GM19351 (cell line): ENCODE measurements around the gene FRMPD3.
"Not testable (repeated sequence)": the region's sequence is repeated elsewhere in the genome, so short reads cannot be mapped to it uniquely, and the experiment has no call there.

Experiments used
- ATAC-seq: cut with Tn5 transposase; IDR thresholded peaks from one replicate; pipeline ENCODE4 v1.9.1; 2021; ENCODE audit warnings: mild to moderate bottlenecking, moderate library complexity; ENCODE audit not compliant: unreplicated experiment

The FRMPD3 gene

DNA sequence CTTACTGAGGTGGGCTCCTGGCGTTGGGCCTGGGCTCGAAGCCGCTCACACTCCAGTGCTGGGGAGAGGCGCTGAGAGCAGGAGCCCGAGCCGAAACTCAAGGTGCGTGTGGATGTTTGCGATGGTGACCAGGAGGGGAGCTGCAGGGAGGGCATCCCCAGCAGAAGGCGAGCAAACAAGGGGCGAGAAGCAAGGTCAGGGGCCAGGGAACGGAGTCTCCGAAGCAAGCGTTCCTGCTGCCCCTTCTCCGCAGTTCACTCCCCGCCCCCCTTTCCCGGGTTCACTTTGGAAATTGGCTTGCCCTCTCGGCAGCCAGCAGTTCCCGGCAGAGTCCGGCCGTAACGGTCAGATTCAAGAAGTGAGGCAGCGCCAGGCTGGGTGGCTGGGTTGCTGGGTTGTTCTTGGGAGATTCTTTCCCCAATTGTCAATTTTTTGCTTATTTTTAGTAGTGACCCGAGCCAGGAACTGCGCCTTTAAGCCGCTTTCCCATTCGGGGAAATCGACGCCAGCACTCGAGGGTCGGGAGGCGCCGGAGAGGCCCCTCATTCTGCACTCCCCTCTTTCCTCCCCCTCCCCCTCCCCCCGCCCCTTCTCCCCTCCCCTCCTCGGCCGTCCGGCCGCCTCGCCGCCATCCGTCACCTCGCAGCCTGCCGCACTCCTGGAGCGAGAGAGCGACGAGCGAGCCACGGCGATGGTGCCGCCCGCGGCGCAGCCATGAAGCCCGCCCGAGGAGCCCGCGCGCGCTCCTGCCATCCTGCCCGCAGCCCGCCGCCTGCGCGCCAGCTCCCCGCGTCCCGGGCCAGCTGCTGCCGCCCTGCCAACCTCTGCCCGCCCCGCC is at the start of gene FRMPD3:
FRMPD3 (plus strand) TSS at position 655 of the 838 bp plus-strand sequence. CDS start 76,937 bp downstream, outside the sequence.
- peak; percentile 38 for ATAC-seq

DNA sequence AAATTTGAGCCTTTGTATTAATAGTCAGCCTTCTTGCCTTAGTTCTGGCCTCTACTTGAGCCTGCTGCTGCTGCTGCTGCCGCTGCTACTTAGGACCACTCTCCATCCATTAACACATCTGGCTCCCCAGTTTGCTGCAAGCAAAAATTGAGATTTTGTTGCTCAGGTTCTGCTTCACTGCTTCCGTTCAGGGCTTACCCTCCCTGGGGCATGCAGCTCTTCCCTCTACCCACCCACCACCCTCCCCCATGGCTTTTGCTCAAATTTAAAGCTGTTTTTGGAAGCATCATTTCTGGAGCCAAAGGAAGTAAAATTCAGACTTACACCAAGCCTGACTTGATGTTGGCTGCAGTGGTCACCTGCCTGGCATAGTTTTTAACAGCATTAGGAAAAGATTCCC is 28.9 kb upstream of the FRMPD3 start:
- ATAC-seq, result no peak

DNA sequence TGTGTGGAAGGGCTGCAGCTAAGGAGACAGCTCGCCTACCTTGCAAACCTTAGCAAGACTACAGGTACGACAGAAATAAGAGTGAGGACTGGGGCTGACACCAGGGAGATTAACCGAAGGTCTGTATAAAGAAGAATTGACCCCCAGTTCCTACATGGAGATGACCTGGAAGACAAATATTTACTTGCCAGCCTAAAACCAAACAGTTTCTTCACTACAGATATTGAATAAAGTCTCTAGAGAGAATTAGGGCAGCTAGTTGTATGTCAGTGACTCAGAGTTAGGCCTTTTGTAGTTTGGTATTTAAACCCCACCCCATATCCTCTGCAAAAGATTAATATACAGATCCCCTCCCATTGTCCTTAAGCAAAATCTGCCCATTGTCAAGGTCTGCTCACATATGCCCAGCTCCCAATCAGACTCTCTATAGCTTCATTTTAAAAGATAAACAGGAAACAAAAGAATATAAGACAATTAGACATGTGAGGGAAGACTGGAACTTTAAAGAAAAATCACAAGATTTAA is 28.1 kb upstream of the FRMPD3 start:
- no peak for ATAC-seq

DNA sequence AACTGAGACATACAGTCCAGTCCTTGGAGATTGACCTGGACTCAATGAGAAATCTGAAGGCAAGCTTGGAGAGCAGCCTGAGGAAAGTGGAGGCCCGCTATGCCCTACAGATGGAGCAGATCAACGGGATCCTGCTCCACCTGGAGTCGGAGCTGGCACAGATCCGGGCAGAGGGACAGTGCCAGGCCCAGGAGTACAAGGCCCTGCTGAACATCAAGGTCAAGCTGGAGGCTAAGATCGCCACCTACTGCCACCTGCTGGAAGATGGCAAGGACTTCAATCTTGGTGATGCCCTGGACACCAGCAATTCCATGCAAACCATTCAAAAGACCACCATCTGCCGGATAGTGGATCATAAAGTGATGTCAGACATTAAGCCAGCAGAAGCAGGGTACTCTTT is 20.4 kb upstream of the FRMPD3 start:
- no peak for ATAC-seq

DNA sequence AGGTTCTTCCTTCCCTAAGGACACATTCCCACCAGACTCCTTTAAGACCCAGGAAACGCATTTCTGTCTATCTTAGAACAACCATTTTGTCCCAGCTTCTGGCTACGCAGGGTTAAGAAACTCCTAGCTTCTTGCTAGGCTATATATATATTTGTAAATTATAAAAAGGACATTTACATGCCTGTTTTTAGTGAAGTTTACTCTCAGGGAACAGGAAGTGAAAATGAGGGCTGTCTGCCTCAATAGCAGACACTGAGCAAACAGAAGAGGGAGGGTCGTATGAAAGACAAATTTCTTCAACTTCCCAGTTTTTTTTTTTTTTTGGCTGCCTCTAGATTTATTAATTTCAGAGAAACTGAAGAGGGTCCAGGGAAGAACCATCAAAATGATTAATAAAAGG is 9.3 kb upstream of the FRMPD3 start:
- ATAC-seq, result peak; percentile 49

DNA sequence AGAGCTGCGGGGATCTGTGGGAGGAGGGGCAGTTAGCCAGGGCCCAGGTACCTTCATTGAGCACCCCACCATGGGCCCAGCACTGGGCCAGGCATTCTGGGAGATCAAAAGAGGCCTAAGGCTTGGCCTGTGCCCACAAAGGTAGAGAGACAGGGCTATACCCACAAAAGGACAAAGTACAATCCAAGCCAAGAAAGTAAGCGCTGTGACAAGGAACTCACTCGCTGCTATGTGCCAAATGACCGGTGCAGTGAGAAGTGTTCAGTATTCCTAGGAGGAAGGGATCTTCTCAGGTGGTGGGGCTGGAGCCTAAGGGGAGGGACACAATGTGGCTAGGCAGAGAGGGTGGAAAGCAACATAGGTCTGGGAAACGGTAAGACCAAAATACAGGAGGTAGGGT is 8.8 kb upstream of the FRMPD3 start:
- peak; percentile 8 for ATAC-seq

DNA sequence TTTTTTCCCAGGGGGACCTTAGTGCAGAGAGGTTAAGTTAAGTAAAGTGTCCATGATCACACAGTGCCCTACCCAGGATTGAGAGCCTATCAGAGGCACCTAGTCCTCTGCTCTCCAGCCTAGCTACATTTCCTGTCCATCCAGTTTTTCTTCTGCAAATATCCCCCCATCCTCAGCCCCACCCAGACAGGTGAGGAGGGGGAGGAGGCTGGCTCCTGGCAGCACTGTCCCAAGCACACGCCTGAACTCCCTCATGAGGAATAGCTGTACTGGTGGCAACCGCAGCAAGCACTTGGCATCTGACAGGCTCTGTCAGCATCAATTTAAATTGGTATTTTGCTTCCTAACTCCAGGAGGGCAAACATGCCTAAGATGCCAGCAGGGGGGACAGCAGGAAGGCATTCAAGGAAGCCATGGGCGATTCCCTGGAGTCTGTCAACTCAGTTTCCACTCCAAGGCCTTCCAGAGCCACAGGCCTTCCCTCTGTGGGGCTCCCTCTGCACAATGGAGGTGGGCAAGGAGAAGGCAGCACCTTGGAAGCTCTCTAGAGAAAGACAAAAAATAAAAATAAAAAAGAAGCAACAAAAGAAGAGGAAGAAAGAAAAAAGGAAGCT is 6.4 kb upstream of the FRMPD3 start:
- ATAC-seq, result no peak

DNA sequence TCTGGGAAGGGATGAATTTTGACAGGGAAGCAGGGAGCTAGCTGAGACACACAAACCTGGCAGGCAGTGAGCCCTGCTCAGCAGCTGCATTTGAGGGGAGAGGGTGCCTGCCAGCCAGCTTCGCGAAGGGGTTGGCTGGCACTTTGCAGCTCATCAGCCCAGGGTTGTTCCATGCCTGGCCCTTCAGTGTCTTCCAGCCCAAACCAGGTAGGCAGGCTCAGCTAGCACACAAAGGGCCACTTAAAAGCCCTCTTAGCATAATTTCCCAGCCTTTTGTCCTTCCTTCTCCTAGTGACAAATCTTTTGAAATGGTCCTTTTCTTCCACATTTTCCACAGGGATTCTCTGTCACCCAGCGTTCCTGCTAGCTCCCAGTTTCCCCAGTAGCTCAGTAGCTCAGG is 4.3 kb upstream of the FRMPD3 start:
- ATAC-seq, result no peak

DNA sequence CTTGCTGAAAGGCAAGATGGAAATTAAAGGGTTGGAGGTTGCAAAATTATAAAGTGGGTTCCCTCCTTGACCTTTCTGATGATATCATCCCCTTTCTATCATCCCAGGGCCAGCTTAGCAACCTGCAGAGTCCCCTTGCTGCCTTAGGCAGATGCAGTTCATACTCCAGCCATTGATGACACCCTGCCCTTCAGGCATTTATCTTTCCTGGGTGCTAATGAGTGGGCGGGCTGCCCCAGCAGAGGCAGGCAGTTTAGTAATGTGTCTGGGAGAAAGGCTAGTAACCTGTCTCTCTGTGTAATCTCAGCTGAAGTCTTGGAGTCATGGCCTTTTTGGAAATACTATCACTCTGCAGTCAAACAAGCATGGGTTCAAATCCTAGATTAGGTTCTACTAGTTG is 3.8 kb upstream of the FRMPD3 start:
- no peak for ATAC-seq

DNA sequence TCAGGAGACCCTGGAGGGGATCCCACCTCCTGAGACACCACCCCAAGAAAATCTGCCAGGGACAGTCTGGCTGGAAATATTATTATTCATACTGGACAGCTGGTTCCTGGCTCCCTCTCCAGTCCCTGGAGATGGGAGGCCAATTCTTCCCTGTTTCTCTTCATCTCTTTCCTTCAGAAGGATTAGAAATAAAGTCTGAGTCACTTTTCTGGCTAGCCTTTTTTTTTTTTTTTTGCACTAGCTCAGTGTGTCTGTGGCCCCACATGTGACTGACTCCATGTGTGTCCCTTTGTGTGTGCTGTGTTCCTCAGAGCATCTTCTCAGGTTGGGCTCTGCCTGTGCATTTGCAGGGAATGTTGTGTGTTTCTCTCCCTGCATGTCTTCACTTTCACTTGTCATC is 1.8 kb upstream of the FRMPD3 start:
- ATAC-seq, result no peak

DNA sequence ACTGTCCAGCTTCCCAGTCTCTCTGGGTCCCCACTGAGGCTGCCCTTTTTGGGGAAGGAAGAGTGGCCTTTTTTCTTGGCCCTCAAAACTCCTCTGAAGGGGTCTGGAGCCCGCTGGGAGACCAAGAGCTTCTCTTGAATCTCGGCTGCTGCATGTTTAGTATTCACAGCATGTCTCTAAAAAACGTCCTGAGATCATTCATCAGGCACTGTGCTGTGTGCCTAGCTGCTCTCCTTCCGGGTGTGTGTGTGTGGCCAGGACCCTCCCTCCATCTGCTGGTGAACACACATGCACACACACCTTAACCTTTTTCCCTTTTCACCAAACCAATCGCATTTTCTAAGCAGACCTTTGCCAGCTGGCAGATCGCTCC is 841 bp upstream of the FRMPD3 start:
- ATAC-seq, result peak; percentile 6

DNA sequence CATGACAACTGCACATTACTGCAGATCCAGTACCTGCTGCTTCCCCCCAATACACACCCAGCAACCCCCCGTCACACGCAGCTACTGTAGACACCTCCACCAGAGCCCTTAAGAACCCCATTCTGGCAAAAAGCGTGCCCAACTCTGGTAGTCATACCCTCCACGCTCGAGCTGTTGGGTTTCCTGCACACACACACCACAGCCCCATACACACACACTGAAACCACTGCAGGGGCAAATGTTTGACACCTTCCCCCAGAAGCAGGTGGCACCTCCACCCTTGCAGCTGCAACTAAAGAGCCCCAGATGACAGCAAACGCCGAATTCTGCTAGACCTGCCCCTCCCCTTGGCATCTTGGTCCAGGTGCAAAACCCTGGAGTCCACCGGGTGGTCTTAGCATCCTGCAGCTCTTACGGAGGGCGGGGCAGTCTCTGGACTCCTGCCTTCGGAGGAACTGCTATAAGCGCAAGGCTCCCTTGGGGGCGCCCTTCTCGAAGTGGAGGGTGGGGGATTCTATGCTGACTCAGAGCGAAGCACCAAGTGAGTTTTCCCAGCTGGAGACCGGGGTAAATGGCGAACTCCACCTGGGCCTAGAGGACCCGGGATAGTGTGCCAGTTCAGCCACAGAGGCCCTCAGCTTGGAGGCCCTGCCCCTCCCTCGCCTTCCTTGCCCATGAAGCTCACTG is 1.5 kb downstream of the FRMPD3 start:
- ATAC-seq, result no peak

DNA sequence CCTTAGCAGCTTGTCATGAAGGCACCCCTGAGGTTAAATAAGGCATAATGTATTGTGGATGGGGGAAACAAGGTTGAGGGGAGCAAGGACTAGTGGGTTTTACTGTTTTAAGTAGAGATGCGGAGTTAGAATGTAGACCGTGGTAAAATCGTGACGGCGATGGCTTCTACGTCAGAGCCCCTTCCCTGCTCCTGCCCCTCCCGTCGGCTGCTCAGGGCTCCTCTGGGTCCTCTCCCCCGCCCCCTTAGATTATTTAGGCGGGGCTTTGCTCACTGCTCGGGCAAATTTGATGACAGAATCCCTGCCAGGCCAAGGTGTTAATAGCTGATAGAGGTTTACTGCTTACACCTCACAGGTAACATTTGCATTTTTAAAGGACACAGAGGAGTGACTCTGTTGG is 2.3 kb downstream of the FRMPD3 start:
- ATAC-seq, result no peak

DNA sequence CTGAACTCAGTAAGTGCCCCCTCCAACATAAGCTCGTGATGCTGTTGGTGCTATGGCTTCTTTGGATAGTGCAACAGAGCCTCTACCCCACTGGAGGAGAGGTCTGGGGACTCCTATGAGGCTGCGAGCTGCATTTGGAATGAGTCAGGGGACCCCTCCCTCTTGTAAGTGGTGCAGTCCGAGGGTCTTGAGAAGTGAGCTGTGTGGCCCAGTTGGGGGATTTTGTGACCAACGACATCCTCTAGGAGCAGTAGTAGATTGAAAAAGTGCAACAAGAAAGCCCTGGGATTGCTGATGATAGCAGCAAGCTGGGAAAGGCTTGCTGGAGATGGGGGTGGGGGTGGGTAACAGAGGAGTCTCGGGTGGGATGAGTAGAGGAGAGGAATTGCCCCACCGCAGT is 3.1 kb downstream of the FRMPD3 start:
- no peak for ATAC-seq

DNA sequence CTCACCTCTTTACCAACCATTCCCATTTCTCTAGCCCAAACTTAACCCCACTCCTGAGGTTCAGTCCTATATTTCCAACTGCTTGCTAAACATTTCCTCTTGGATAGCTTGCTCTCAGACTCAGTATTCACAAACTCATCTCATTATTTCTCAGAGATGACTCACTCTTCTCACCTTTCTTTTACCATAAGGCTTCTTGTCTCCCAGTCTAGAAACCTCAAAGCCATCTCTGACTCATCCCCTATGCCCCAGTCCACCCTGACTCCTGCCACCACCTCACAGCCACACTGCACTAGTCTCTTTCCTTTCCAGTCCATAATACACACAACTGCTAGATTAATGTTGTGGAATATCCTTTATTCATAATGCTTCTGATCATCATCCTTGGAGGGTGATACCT is 4.8 kb downstream of the FRMPD3 start:
- ATAC-seq, result peak; percentile 87

DNA sequence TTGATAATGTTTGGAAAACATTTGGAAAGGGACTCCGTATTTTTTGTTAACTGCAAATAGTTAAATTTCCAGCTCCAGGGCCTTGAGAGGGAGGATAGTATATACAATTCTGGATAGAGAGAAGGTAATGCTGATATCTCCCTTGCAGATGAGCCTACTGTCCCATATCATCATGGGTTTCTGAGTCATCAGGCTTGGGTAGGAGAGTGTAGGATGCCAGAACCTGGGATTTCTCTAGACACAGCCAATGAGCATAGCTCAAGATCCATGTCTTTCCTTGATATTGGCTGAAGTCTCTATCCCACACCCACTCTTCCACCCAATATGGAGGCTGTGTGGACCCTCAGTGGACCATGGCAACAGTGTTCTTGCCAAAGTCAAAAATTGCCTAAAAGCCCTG is 7.8 kb downstream of the FRMPD3 start:
- no peak for ATAC-seq

DNA sequence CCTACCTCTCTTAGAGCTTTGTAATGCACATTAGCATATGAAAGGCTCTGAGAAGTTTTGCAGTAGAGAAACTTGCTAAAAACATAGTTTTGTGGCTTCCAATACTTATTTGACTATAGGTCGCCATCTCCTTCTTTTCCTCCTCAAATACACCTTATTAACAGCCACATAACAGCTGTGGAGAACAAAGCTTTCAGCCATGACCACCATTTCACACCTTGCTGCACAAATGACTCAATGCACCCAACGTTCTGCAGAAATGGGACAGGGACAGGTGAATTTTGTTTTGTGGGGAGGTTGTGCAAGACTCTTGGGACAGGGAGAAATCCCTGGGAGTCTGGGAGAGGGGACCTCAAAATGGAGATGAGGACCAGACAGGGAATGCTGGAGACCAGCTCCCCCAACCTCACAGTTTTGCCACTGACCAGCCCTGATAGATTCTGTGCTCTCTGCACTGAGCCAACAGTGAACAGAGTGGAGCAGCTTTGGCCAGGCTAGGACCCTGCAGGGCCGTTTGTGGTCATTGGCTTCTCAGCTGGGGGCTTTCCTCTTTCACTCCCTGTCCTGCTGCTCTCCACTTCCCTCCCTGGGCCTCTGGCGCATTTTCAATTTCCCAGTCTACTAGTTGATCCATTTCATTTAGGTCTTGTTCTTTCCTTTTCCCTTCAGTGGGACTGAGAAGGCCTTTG is 16.6 kb downstream of the FRMPD3 start:
- ATAC-seq, result peak; percentile 84

DNA sequence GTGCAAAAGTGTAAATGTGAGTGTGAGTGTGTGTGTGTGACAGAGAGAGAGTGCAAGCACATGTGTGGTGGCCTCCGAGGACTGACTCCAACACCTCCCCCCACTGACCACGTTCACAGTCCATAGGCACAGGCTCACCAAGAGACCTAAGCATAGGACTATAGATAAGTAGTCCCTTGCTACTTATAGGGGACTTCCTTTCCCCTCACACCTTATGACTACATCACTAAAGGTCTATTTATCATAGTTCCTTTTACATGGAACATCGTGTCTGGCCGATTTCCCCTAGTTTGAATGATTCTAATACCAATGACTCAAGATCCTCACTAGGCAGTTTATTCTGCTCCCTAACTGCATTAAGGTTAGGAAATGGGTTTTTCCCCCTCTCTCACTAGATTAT is 17.8 kb downstream of the FRMPD3 start:
- ATAC-seq, result no peak

DNA sequence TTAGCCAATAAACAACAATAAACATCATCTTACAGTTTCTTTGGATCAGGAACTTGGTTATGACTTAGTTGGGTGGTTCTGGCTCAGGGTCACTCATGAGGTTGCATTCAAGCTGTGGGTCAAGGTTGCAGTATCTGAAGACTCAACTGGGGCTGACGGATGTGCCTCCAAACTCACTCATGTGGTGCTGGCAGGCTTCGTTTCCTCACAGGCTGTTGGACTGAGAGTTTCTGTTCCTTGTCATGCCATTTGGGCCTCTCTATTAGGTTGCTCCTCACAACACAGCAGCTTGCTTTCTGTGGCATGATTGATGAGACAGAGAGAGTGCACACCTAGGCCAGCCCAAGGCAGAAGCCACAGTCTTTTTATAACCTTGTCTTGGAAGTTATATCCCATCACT is 20.7 kb downstream of the FRMPD3 start:
- ATAC-seq, result peak; percentile 42

DNA sequence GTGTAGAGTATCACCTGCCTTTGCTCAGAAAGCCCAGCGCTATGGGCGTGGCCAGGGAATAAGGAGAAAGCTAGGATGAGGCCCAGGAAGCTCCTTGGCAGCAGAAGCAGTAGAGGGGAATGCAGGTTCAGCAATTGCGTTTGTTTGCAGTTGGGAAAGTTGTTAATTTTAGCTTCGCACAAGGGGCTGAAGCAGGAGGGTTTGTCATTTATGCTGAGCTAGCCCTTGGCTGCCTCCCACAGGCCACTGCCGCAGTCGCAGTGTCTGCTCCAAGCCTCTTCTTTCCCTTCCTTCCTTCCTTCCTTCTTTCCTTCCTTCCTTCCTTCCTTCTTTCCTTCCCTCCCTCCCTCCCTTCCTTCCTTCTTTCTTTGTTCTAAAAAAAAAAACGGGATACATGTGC is 21.5 kb downstream of the FRMPD3 start:
- no peak for ATAC-seq

DNA sequence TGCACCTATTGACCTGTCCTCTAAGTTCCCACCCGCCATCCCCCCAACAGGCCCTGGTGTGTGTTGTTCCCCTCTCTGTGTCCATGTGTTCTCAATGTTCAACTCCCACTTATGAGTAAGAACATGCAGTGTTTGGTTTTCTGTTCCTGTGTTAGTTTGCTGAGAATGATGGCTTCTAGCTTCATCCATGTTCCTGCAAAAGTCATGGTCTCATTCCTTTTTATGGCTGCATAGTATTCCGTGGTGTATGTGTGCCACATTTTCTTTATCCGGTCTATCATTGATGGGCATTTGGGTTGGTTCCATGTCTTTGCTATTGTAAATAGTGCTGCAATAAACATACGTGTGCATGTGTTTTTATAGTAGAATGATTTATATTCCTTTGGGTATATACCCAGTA is 22.0 kb downstream of the FRMPD3 start:
- not testable (repeated sequence) for ATAC-seq
